Esophagus squamous epithelium (tissue), 4 donors: ENCODE measurements around the gene GTSF1L.

ENCODE experiments used
- CTCF ChIP-seq, 6 experiments: fragments of 450-650 bp in 4 of 6; fragments of 200-600 bp in 2 of 6; sonication (generic) in 2 of 6; IDR thresholded peaks; one replicate each; pipeline ENCODE4 v1.5.1; 2016 to 2019; ENCODE audit warnings: antibody characterized with exemption in 6 of 6, mild to moderate bottlenecking in 4 of 6, moderate library complexity in 4 of 6
- POLR2A ChIP-seq, 4 donors: fragments of 450-650 bp; IDR thresholded peaks; one replicate each; pipeline ENCODE4 v1.6.1; 2017; ENCODE audit warnings: antibody characterized with exemption in 4 of 4, mild to moderate bottlenecking in 4 of 4, moderate library complexity in 3 of 4

DNA sequence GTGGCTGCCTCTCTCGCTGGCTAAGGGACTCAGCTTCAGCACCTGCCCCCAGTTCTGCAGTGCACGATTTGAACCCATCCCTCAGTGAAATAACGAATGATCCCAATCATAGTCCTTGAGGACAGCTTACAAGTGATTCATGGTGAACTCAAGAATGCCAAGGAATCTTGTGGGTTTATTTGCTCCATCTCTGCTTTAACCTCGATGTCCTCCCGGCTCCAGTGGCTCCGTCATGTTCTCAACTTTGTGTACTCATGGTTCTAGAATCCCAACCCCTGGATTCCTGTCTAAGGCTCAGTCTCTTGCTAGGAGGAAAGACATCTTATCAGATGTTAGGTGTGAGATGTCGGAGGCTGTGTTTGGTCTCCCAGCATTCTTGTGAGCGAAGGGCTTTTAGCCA is 29.0 kb upstream of the GTSF1L start:
- no peak for TF ChIP-seq CTCF (IDR thresholded peaks at IDR 0.05)
- TF ChIP-seq POLR2A (IDR thresholded peaks at IDR 0.05): no peak
